Mesodermal cell (in vitro differentiated cells): ENCODE measurements around the gene ROBO1.

Experiments
- H3K27ac ChIP-seq: 2 replicates; pipeline ENCODE4 v1.7.0; 2013; ENCODE audit warnings: mild to moderate bottlenecking, low read depth, low read length, moderate library complexity; ENCODE audit not compliant: severe bottlenecking
- H3K36me3 ChIP-seq: 2 replicates; pipeline ENCODE4 v1.7.1; 2013; ENCODE audit warnings: mild to moderate bottlenecking, low read length, moderate library complexity; ENCODE audit not compliant: control insufficient read depth, insufficient read depth
- H3K4me1 ChIP-seq: one replicate; pipeline ENCODE4 v1.7.1; 2013; ENCODE audit warnings: mild to moderate bottlenecking, low read length; ENCODE audit not compliant: insufficient read depth, control insufficient read depth, poor library complexity, severe bottlenecking
- H3K4me3 ChIP-seq: 2 replicates; pipeline ENCODE4 v1.7.0; 2013; ENCODE audit warnings: low read length, control low read depth, mild to moderate bottlenecking; ENCODE audit not compliant: insufficient read depth, poor library complexity, severe bottlenecking; ENCODE audit errors: extremely low read depth
- H3K9me3 ChIP-seq: 2 replicates; pipeline ENCODE4 v1.7.1; 2013; ENCODE audit warnings: mild to moderate bottlenecking, low read length, moderate library complexity; ENCODE audit not compliant: control insufficient read depth
- WGBS, 2 experiments: methylation state at CpG; one replicate each; pipeline ENCODE4 v1.1.5; 2013; ENCODE audit warnings: missing lambda C conversion rate in 2 of 2; ENCODE audit not compliant: insufficient coverage in 2 of 2; 5-methylcytosine and 5-hydroxymethylcytosine counted together

ROBO1 gene

GRCh38 chr3:78993375-78993774, 774.4 kb downstream of the ROBO1 start:
- Histone ChIP-seq H3K4me3 (no peak overlapping the region), H3K27ac (no peak overlapping the region), H3K9me3 (peaks cover 13% of the 10 kb centered on the region), H3K36me3 (no peaks in the 10 kb centered on the region), H3K4me1 (no peaks in the 10 kb centered on the region)
- 92 to 100% methylated on average over 2 of the region's 4 CpGs for WGBS, 2 experiments

- Histone ChIP-seq H3K4me1 (no peaks in the 10 kb centered on the region), H3K9me3 (peaks cover 13% of the 10 kb centered on the region), H3K36me3 (no peaks in the 10 kb centered on the region), H3K4me3 (no peak overlapping the region), H3K27ac (no peak overlapping the region)
- 97% methylated on average over 3 of the region's 3 CpGs; no CpG with 5 or more reads in 1 of the 2 experiments for WGBS, 2 experiments
These were observed 775.0 kb downstream of the ROBO1 start for GRCh38 chr3:78992830-78993229.

GRCh38 chr3:78992400-78992799, 775.4 kb downstream of the ROBO1 start:
- H3K9me3 ChIP-seq, result peaks cover 13% of the 10 kb centered on the region
- no peak overlapping the region for H3K27ac ChIP-seq
- H3K4me1 ChIP-seq, result no peaks in the 10 kb centered on the region
- H3K4me3 ChIP-seq, result no peak overlapping the region
- no peaks in the 10 kb centered on the region for H3K36me3 ChIP-seq

- 89 to 100% methylated on average over 2 of the region's 2 CpGs for WGBS, 2 experiments
- H3K27ac ChIP-seq, result no peak overlapping the region
- H3K4me3 ChIP-seq, result no peak overlapping the region
- no peaks in the 10 kb centered on the region for H3K4me1 ChIP-seq
- no peaks in the 10 kb centered on the region for H3K36me3 ChIP-seq
- H3K9me3 ChIP-seq, result peaks cover 13% of the 10 kb centered on the region
These were observed 776.1 kb downstream of the ROBO1 start for GRCh38 chr3:78991656-78992055.

- no peak overlapping the region for H3K27ac ChIP-seq
- H3K4me3 ChIP-seq, result no peak overlapping the region
- no peaks in the 10 kb centered on the region for H3K4me1 ChIP-seq
- H3K36me3 ChIP-seq, result no peaks in the 10 kb centered on the region
- H3K9me3 ChIP-seq, result peaks cover 13% of the 10 kb centered on the region
- 83% methylated on average over 1 of the region's 4 CpGs; no CpG with 5 or more reads in 1 of the 2 experiments for WGBS, 2 experiments
These were observed 777.6 kb downstream of the ROBO1 start for GRCh38 chr3:78990156-78990555.

- H3K4me3 ChIP-seq, result no peak overlapping the region
- peaks cover 13% of the 10 kb centered on the region for H3K9me3 ChIP-seq
- H3K4me1 ChIP-seq, result no peaks in the 10 kb centered on the region
- H3K27ac ChIP-seq, result no peak overlapping the region
- no peaks in the 10 kb centered on the region for H3K36me3 ChIP-seq
These were observed 779.5 kb downstream of the ROBO1 start for GRCh38 chr3:78988324-78988723.

- Histone ChIP-seq H3K4me3 (no peak overlapping the region), H3K36me3 (no peaks in the 10 kb centered on the region), H3K27ac (no peak overlapping the region), H3K9me3 (peaks cover 6% of the 10 kb centered on the region), H3K4me1 (no peaks in the 10 kb centered on the region)
- 75 to 80% methylated on average over 2 of the region's 5 CpGs for WGBS, 2 experiments
These were observed 781.2 kb downstream of the ROBO1 start for GRCh38 chr3:78986416-78987101.

- Histone ChIP-seq H3K36me3 (no peaks in the 10 kb centered on the region), H3K4me1 (no peaks in the 10 kb centered on the region), H3K27ac (no peak overlapping the region), H3K9me3 (no peaks in the 10 kb centered on the region), H3K4me3 (no peak overlapping the region)
- WGBS, 2 experiments, result 83% methylated on average over 1 of the region's 2 CpGs
These were observed 781.8 kb downstream of the ROBO1 start for GRCh38 chr3:78985981-78986380.

- Histone ChIP-seq H3K27ac (peak overlapping the region; percentile 41), H3K9me3 (no peaks in the 10 kb centered on the region), H3K36me3 (no peaks in the 10 kb centered on the region), H3K4me1 (peaks cover 28% of the 10 kb centered on the region), H3K4me3 (no peak overlapping the region)
- WGBS, 2 experiments, result 0 to 43% methylated on average over 1 to 3 of the region's 4 CpGs
These were observed 788.8 kb downstream of the ROBO1 start for GRCh38 chr3:78979028-78979427.

GRCh38 chr3:78978037-78978436, 789.8 kb downstream of the ROBO1 start:
- no peak overlapping the region for H3K4me3 ChIP-seq
- H3K4me1 ChIP-seq, result peaks cover 28% of the 10 kb centered on the region
- no peak overlapping the region for H3K27ac ChIP-seq
- H3K36me3 ChIP-seq, result no peaks in the 10 kb centered on the region
- no peaks in the 10 kb centered on the region for H3K9me3 ChIP-seq

- Histone ChIP-seq H3K4me1 (peaks cover 28% of the 10 kb centered on the region), H3K9me3 (no peaks in the 10 kb centered on the region), H3K36me3 (no peaks in the 10 kb centered on the region), H3K4me3 (no peak overlapping the region), H3K27ac (no peak overlapping the region)
These were observed 790.7 kb downstream of the ROBO1 start for GRCh38 chr3:78977073-78977472.
